H1 (cell line): Measurements from ENCODE around the gene COX6A2. TPM values are rescaled to one million over a fixed set of nuclear protein-coding genes. Genes with fewer than 3 reads are reported as not detected.

ENCODE experiments used
- CTCF ChIA-PET: fragments of 300-600 bp; sonication (Branson Sonifier 250); formaldehyde crosslinking; loops from one replicate; lab custom pipeline; 2021; ENCODE audit not compliant: partially characterized antibody; lab: Charles Lee
- POLR2A ChIA-PET: fragments of 300-600 bp; sonication (Branson Sonifier 250); formaldehyde crosslinking; loops from one replicate; lab custom pipeline; 2021; ENCODE audit warnings: inconsistent platforms; ENCODE audit not compliant: partially characterized antibody; lab: Charles Lee
- DNase-seq, 2 experiments: peaks; one replicate each; pipeline versions ENCODE4 v3.0.0 to v3.0.0-alpha.2; 2010 to 2022; ENCODE audit warnings: low spot score in 2 of 2, low read depth in 1 of 2, mixed read lengths in 1 of 2
- FAIRE-seq: peaks from 2 replicates; lab custom pipeline; 2011; peaks lifted over from hg19 to GRCh38; lab: Jason Lieb, UNC
- H2AFZ ChIP-seq: 2 replicates; pipeline ENCODE4 v1.8.1; 2012; ENCODE audit warnings: low read length, inconsistent platforms
- H2AK5ac ChIP-seq: 2 replicates; pipeline ENCODE4 v1.6.1; 2013; ENCODE audit warnings: low read depth, low read length
- H2BK120ac ChIP-seq: replicated peaks from 2 replicates; pipeline ENCODE3; 2013; ENCODE audit warnings: low read depth, low read length, inconsistent platforms
- H2BK12ac ChIP-seq: 2 replicates; pipeline ENCODE4 v1.6.1; 2013; ENCODE audit warnings: low read depth, low read length
- H2BK15ac ChIP-seq: 2 replicates; pipeline ENCODE4 v1.6.1; 2013; ENCODE audit warnings: low read length
- H2BK20ac ChIP-seq: 2 replicates; pipeline ENCODE4 v1.6.1; 2013; ENCODE audit warnings: low read length
- H2BK5ac ChIP-seq: 2 replicates; pipeline ENCODE4 v1.6.1; 2013; ENCODE audit warnings: low read depth, low read length
- H3K14ac ChIP-seq: 2 replicates; pipeline ENCODE4 v1.6.1; 2013; ENCODE audit warnings: inconsistent platforms; ENCODE audit not compliant: insufficient read length
- H3K18ac ChIP-seq: 2 replicates; pipeline ENCODE4 v1.6.1; 2013; ENCODE audit warnings: low read length; ENCODE audit errors: extremely low read depth
- H3K23ac ChIP-seq: 2 replicates; pipeline ENCODE4 v1.6.1; 2013; ENCODE audit warnings: inconsistent platforms; ENCODE audit not compliant: insufficient read length
- H3K23me2 ChIP-seq: 2 replicates; pipeline ENCODE4 v1.6.1; 2013; ENCODE audit warnings: low read depth, low read length
- H3K27ac ChIP-seq: 2 replicates; pipeline ENCODE4 v1.6.1; 2011; ENCODE audit warnings: low read depth, low read length, inconsistent platforms
- H3K27me3 ChIP-seq, 4 experiments: replicated peaks in 1 of 4; 1 replicate in 1 of 4; 2 replicates in 3 of 4; pipeline versions ENCODE4 v1.6.1 to v1.8.1; 2011 to 2013; ENCODE audit warnings: low read length in 3 of 4, mild to moderate bottlenecking in 3 of 4, inconsistent platforms in 2 of 4, mixed read lengths in 2 of 4, moderate library complexity in 1 of 4; ENCODE audit not compliant: control insufficient read depth in 3 of 4, insufficient read depth in 3 of 4; ENCODE audit errors: extremely low read depth in 1 of 4
- H3K36me3 ChIP-seq, 4 experiments: 2 replicates each; pipeline versions ENCODE4 v1.6.1 to v1.8.1; 2011 to 2013; ENCODE audit warnings: mild to moderate bottlenecking in 4 of 4, low read length in 3 of 4, moderate library complexity in 2 of 4, control low read depth in 1 of 4, inconsistent platforms in 1 of 4; ENCODE audit not compliant: insufficient read depth in 4 of 4, control insufficient read depth in 2 of 4
- H3K4ac ChIP-seq: replicated peaks from 2 replicates; pipeline ENCODE3; 2013; ENCODE audit warnings: low read length, low read depth, mixed read lengths, inconsistent platforms; ENCODE audit not compliant: insufficient read length
- H3K4me1 ChIP-seq, 4 experiments: replicated peaks in 1 of 4; 1 replicate in 1 of 4; 2 replicates in 3 of 4; pipeline versions ENCODE4 v1.6.1 to v1.8.1; 2011 to 2013; ENCODE audit warnings: low read length in 3 of 4, inconsistent platforms in 2 of 4, mixed read lengths in 1 of 4; ENCODE audit not compliant: insufficient read depth in 4 of 4, control insufficient read depth in 3 of 4
- H3K4me2 ChIP-seq, 2 experiments: 2 replicates each; pipeline versions ENCODE4 v1.6.1 to v1.8.1; 2011 to 2013; ENCODE audit warnings: low read depth in 2 of 2, low read length in 2 of 2, control low read depth in 1 of 2, inconsistent platforms in 1 of 2, mild to moderate bottlenecking in 1 of 2; ENCODE audit not compliant: insufficient read depth in 1 of 2
- H3K4me3 ChIP-seq, 4 experiments: fragments of 200-600, 300-600 bp in 1 of 4; sonication (generic), shearing (Covaris generic), sonication (Bioruptor Twin) in 1 of 4; 2 replicates each; pipeline versions ENCODE4 v1.5.1 to v1.8.1; 2011 to 2016; ENCODE audit warnings: low read length in 4 of 4, low read depth in 3 of 4, control low read depth in 2 of 4, inconsistent platforms in 2 of 4, mild to moderate bottlenecking in 2 of 4, mixed read lengths in 1 of 4, moderate library complexity in 1 of 4; ENCODE audit not compliant: insufficient read depth in 2 of 4; ENCODE audit errors: extremely low read depth in 1 of 4
- H3K56ac ChIP-seq: replicated peaks from 2 replicates; pipeline ENCODE3; 2013; ENCODE audit warnings: low read depth, mild to moderate bottlenecking, mixed read lengths, low read length, inconsistent platforms; ENCODE audit not compliant: insufficient read length
- H3K79me1 ChIP-seq: 2 replicates; pipeline ENCODE4 v1.6.1; 2013; ENCODE audit warnings: low read depth, low read length, control low read depth
- H3K79me2 ChIP-seq, 2 experiments: 2 replicates each; pipeline versions ENCODE4 v1.6.1 to v1.8.1; 2012 to 2013; ENCODE audit warnings: low read length in 2 of 2, mild to moderate bottlenecking in 2 of 2, inconsistent platforms in 1 of 2; ENCODE audit not compliant: insufficient read depth in 2 of 2, control insufficient read depth in 1 of 2
- H3K9ac ChIP-seq, 4 experiments: replicated peaks in 1 of 4; 1 replicate in 1 of 4; 2 replicates in 3 of 4; pipeline versions ENCODE4 v1.6.1 to v1.8.1; 2011 to 2013; ENCODE audit warnings: low read depth in 3 of 4, low read length in 3 of 4, control low read depth in 2 of 4, mild to moderate bottlenecking in 2 of 4, moderate library complexity in 2 of 4, inconsistent platforms in 1 of 4; ENCODE audit errors: extremely low read depth in 1 of 4
- H3K9me3 ChIP-seq, 2 experiments: 2 replicates each; pipeline versions ENCODE4 v1.6.1 to v1.8.1; 2012 to 2013; ENCODE audit warnings: mild to moderate bottlenecking in 2 of 2, moderate library complexity in 2 of 2, control low read depth in 1 of 2, inconsistent platforms in 1 of 2, low read depth in 1 of 2, low read length in 1 of 2, mixed read lengths in 1 of 2; ENCODE audit not compliant: insufficient read depth in 2 of 2
- H4K20me1 ChIP-seq, 2 experiments: replicated peaks in 1 of 2; 2 replicates each; pipeline versions ENCODE3 to v1.8.1; 2011 to 2013; ENCODE audit warnings: inconsistent platforms in 2 of 2, low read length in 2 of 2, mild to moderate bottlenecking in 1 of 2; ENCODE audit not compliant: insufficient read depth in 2 of 2, control insufficient read depth in 1 of 2
- H4K5ac ChIP-seq: 2 replicates; pipeline ENCODE4 v1.6.1; 2013; ENCODE audit warnings: low read length, low read depth, mixed read lengths, inconsistent platforms; ENCODE audit not compliant: insufficient read length
- H4K8ac ChIP-seq: 2 replicates; pipeline ENCODE4 v1.8.0; 2013; ENCODE audit warnings: mild to moderate bottlenecking, moderate library complexity, low read length, inconsistent platforms; ENCODE audit not compliant: insufficient read depth; ENCODE audit errors: extremely low read depth
- H4K91ac ChIP-seq: replicated peaks from 2 replicates; pipeline ENCODE3; 2013; ENCODE audit warnings: low read length, mixed read lengths, inconsistent platforms; ENCODE audit not compliant: insufficient read length
- EGR1 ChIP-seq: IDR thresholded peaks from 2 replicates; pipeline ENCODE4 v1.6.1; 2011; ENCODE audit warnings: low read depth, low read length, borderline replicate concordance
- JUND ChIP-seq: IDR thresholded peaks from 2 replicates; pipeline ENCODE4 v1.6.1; 2011; ENCODE audit warnings: mild to moderate bottlenecking, improper control_type of control experiment, low read length
- RBBP5 ChIP-seq: IDR thresholded peaks from 2 replicates; pipeline ENCODE4 v1.7.1; 2012; ENCODE audit warnings: low read depth, mild to moderate bottlenecking, inconsistent platforms, low read length, moderate library complexity, borderline replicate concordance
- RNF2 ChIP-seq: fragments of 200-900, 300-1000 bp; sonication (generic); IDR thresholded peaks from 2 replicates; pipeline ENCODE4 v1.7.1; 2016; ENCODE audit warnings: borderline replicate concordance, low read depth, mild to moderate bottlenecking, antibody characterized with exemption, low read length; ENCODE audit not compliant: poor library complexity, severe bottlenecking; ENCODE audit errors: missing control alignments
- YY1 ChIP-seq: IDR thresholded peaks from 2 replicates; pipeline ENCODE4 v1.6.1; 2011; ENCODE audit warnings: low read depth, mild to moderate bottlenecking, low read length
- WGBS, 2 experiments: shearing (Covaris generic) in 1 of 2; methylation state at CpG; one replicate each; pipeline versions ENCODE4 v1.1.6 to v1.1.7; 2013 to 2015; ENCODE audit warnings: low lambda C conversion rate in 2 of 2, mixed read lengths in 2 of 2, inconsistent platforms in 1 of 2, low coverage in 1 of 2, missing lambda C conversion rate in 1 of 2; ENCODE audit not compliant: insufficient replicate concordance in 2 of 2, insufficient coverage in 1 of 2, insufficient read length in 1 of 2; ENCODE audit errors: extremely low coverage in 1 of 2, missing lambda C conversion rate in 1 of 2; 5-methylcytosine and 5-hydroxymethylcytosine counted together
- polyA plus RNA-seq, 7 experiments: library from polyadenylated mRNA; depleted of rRNA in 3 of 7; stranded (reverse) in 5 of 7; unstranded in 2 of 7; fragments of >200 nt in 5 of 7; fragments of 200-250 nt in 2 of 7; gene quantifications; 1 replicate in 5 of 7; 2 replicates in 1 of 7; 4 replicates in 1 of 7; pipeline versions ENCODE4 v1.2.1 to v1.2.3, GENCODE V29; 2011 to 2013; ENCODE audit warnings: missing spikeins in 2 of 7, mixed read lengths in 2 of 7
- total RNA-seq: library from RNA; stranded (reverse); fragmentation: NEBNext Ultra II Directional; extraction: Animal tissue kit (Norgen Biotek cat#: 25700); gene quantifications from 2 replicates; pipeline ENCODE4 v1.2.1, GENCODE V29; 2021
- TF ChIP-seq, protein P1 (sequence below), 3 experiments: IDR thresholded peaks; 1 replicate in 2 of 3; 2 replicates in 1 of 3; pipeline versions ENCODE4 v1.5.1 to v1.6.1; 2011; ENCODE audit warnings: low read length in 3 of 3, mild to moderate bottlenecking in 3 of 3, inconsistent platforms in 2 of 3, low read depth in 1 of 3, moderate library complexity in 1 of 3; ENCODE audit not compliant: insufficient read depth in 1 of 3; ENCODE audit errors: control extremely low read depth in 1 of 3

Gene COX6A2
- total and polyA plus RNA-seq, 2 of the 8 experiments (the other 6 are each of a cell fraction or from before 2014, with no cell fraction given): 0.79 TPM; not detected in 1

DNA sequence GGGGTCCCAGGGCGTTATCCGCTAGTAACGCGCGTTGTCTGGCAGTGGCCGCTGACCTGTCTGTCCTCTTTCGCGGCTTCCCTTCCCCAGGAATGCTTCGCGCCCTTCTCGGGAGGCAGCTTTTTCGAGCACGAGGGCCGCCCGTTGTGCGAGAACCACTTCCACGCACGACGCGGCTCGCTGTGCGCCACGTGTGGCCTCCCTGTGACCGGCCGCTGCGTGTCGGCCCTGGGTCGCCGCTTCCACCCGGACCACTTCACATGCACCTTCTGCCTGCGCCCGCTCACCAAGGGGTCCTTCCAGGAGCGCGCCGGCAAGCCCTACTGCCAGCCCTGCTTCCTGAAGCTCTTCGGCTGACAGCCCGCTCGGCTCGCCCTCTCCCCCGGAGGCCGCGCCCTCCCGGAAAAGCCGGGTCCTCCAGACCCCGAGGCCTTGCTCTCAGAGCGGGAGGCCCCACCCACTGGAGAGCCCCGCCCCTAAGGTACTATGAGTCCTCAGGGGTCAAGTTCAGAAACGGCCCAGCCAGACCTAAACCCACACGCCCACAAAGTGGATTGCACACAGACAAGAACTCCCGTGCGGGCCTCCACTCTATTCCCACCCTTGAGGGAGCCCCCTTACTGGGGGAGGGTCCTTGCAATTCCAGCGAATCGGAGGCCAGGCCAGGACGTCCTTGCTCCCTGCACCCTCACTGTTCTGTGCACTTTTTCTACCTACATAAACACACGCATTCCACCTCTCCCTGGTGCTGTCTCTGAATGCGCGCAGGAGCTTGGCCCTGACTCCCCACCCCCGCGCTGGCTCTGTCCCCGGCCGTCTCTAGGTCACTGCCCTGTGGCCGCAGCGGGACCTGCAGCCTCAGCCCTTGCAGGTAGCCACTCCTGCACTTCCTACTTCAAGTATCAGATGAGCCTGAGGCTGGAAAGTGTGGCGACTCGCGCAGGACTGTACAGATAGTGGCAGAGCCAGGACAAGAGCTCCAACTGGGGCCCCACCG, 49.4 kb upstream of the COX6A2 start:
- no peaks in the 10 kb centered on the region for H3K79me1 ChIP-seq
- WGBS, 2 experiments: 6% methylated on average over 61 of the region's 67 CpGs; no CpG with 5 or more reads in 1 of the 2 experiments
- H3K79me2 ChIP-seq: no peaks in the 10 kb centered on the region
- no peaks in the 10 kb centered on the region for H3K9me3 ChIP-seq
- H3K4me3 ChIP-seq: peak overlapping the region; percentile 48 to 79 (median 61)
- H3K27me3 ChIP-seq: peaks cover 2 to 52% (median 35%) of the 10 kb centered on the region in 4 experiments
- H4K20me1 ChIP-seq: peaks cover 0 to 4% of the 10 kb centered on the region in 2 experiments
- H2AFZ ChIP-seq: peak overlapping the region; percentile 47; the same call in 1 of the 2 replicates
- H2BK12ac ChIP-seq: peak overlapping the region; percentile 87; the same call in 1 of the 2 replicates
- peaks cover 0 to 7% (median 3%) of the 10 kb centered on the region in 4 experiments; a peak in 5 of 7 replicates for H3K4me1 ChIP-seq
- FAIRE-seq (no peak), DNase-seq (peak in 1 of 2 experiments; percentile 86)
- POLR2A ChIA-PET: interaction anchor here (0.7 to 6.0 kb wide), 10 partner anchors 9 to 297 kb away, joined by 3 to 40 read pairs (median 5); partner anchors contain the start of genes ARMC5, FUS and RUSF1
- peak overlapping the region; percentile 62 to 99 for H3K4me2 ChIP-seq
- H3K56ac ChIP-seq: no peak overlapping the region
- H2BK15ac ChIP-seq: no peak overlapping the region
- CTCF ChIA-PET: interaction anchor here (0.6 to 5.1 kb wide), 16 partner anchors 10 to 431 kb away, joined by 3 to 35 read pairs (median 4); partner anchors contain the start of genes ARMC5 and RUSF1
- H3K36me3 ChIP-seq: no peaks in the 10 kb centered on the region
- H3K4ac ChIP-seq: peak overlapping the region; percentile 58
- 0 out of 2 replicates have a peak overlapping the region, but pooled peaks have one; percentile 45 for H4K8ac ChIP-seq
- no peak overlapping the region; the same call in 1 of the 2 replicates for H3K18ac ChIP-seq
- H3K23me2 ChIP-seq: peaks cover 14% of the 10 kb centered on the region; the same call in 1 of the 2 replicates
- H2AK5ac ChIP-seq: no peak overlapping the region
- no peak overlapping the region for H4K5ac ChIP-seq
- no peak overlapping the region for H2BK20ac ChIP-seq
- H3K14ac ChIP-seq: no peak overlapping the region
- no peak overlapping the region for H3K27ac ChIP-seq
- H3K23ac ChIP-seq: no peak overlapping the region
- no peak overlapping the region; the same call in 1 of the 2 replicates for H2BK5ac ChIP-seq
- H3K9ac ChIP-seq: no peak overlapping the region; a peak in 1 of 7 replicates
- H4K91ac ChIP-seq: no peak overlapping the region
- H2BK120ac ChIP-seq: no peak overlapping the region
- 0 out of 2 replicates have a peak, but pooled peaks have one; percentile 19 for TF ChIP-seq RBBP5
- TF ChIP-seq EGR1: peak; percentile 63; the same call in 1 of the 2 replicates
- TF ChIP-seq, protein P1, sequence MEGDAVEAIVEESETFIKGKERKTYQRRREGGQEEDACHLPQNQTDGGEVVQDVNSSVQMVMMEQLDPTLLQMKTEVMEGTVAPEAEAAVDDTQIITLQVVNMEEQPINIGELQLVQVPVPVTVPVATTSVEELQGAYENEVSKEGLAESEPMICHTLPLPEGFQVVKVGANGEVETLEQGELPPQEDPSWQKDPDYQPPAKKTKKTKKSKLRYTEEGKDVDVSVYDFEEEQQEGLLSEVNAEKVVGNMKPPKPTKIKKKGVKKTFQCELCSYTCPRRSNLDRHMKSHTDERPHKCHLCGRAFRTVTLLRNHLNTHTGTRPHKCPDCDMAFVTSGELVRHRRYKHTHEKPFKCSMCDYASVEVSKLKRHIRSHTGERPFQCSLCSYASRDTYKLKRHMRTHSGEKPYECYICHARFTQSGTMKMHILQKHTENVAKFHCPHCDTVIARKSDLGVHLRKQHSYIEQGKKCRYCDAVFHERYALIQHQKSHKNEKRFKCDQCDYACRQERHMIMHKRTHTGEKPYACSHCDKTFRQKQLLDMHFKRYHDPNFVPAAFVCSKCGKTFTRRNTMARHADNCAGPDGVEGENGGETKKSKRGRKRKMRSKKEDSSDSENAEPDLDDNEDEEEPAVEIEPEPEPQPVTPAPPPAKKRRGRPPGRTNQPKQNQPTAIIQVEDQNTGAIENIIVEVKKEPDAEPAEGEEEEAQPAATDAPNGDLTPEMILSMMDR (IDR thresholded peaks at IDR 0.05; ENCODE audit: control extremely low read depth in 1 of 3, insufficient read depth in 1 of 3, low read depth in 1 of 3, low read length in 3 of 3): peak; percentile 46 to 60 (median 57)
- TF ChIP-seq RNF2: no peak
- TF ChIP-seq YY1: no peak
- no peak for TF ChIP-seq JUND
